OCI-LY3 (cell line): ENCODE data around the gene SEMA5A.

ENCODE experiments used
- EZH2phosphoT487 ChIP-seq: fragments of 200-600 bp; shearing (Covaris generic); IDR thresholded peaks from 2 replicates; pipeline ENCODE4 v1.6.1; 2018; ENCODE audit warnings: antibody characterized with exemption, mixed run types, low read depth
- TF ChIP-seq, protein P1 (sequence below): fragments of 200-600, 300-600 bp; sonication (generic); IDR thresholded peaks from 2 replicates; pipeline ENCODE4 v1.5.1; 2014; ENCODE audit warnings: antibody characterized with exemption, low read length, low read depth

GRCh38 chr5:9124071-9124470 lies 421.8 kb downstream of the SEMA5A start:
- TF ChIP-seq, protein P1, sequence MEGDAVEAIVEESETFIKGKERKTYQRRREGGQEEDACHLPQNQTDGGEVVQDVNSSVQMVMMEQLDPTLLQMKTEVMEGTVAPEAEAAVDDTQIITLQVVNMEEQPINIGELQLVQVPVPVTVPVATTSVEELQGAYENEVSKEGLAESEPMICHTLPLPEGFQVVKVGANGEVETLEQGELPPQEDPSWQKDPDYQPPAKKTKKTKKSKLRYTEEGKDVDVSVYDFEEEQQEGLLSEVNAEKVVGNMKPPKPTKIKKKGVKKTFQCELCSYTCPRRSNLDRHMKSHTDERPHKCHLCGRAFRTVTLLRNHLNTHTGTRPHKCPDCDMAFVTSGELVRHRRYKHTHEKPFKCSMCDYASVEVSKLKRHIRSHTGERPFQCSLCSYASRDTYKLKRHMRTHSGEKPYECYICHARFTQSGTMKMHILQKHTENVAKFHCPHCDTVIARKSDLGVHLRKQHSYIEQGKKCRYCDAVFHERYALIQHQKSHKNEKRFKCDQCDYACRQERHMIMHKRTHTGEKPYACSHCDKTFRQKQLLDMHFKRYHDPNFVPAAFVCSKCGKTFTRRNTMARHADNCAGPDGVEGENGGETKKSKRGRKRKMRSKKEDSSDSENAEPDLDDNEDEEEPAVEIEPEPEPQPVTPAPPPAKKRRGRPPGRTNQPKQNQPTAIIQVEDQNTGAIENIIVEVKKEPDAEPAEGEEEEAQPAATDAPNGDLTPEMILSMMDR, result no peak
- TF ChIP-seq EZH2phosphoT487, result no peak
